GM19328 (cell line): ENCODE results near the gene ATN1.
A peak's percentile ranks its signal among the peaks of the same experiment; 100 is the strongest.

Source experiments
- ATAC-seq: cut with Tn5 transposase; IDR thresholded peaks from one replicate; pipeline ENCODE4 v1.9.1; 2021; ENCODE audit warnings: mild to moderate bottlenecking, moderate library complexity; ENCODE audit not compliant: unreplicated experiment

ATN1 gene

DNA sequence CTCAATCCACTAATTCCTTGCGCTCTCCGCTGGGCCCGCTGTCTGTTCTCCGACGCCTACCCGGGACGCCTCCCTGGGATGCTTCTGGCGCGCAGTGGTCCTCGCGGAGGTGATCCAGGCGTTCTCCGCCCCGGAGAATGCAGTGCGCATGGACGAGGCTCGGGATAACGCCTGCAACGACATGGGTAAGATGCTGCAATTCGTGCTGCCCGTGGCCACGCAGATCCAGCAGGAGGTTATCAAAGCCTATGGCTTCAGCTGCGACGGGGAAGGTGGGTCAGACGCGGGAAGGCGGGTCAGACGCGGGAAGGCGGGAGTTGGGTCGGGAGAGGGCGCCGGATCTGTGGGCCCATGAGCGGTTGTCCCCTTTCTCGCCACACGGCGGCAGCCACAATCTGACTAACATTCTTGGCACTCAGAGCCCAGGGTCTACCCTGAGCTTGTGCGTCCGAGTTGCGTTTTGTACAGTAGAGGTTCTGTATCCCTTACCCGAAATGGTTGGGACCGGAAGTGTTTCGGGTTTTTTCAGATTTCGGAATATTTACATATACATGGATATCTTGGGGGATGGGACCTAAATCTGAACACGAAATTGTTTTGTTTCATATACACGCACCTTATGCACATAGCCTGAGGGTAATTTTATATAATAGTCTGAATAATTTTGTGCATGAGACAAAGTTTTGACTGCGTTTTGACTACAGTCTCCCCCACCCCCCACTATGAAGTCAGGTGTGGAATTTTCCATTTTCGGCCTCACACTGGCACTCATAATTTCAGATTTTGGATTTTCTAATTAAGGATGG, 16.8 kb downstream of the ATN1 start:
- peak; percentile 33 for ATAC-seq

GRCh38 chr12:6945613-6946012, 17.9 kb downstream of the ATN1 start:
- no peak for ATAC-seq

GRCh38 chr12:6946033-6946919, 18.5 kb downstream of the ATN1 start:
- no peak for ATAC-seq

GRCh38 chr12:6946920-6947374, 19.2 kb downstream of the ATN1 start:
- ATAC-seq, result no peak

- no peak for ATAC-seq
Observed at GRCh38 chr12:6947615-6948014, 19.9 kb downstream of the ATN1 start.

GRCh38 chr12:6948873-6949594, 21.3 kb downstream of the ATN1 start:
- ATAC-seq, result no peak

GRCh38 chr12:6950401-6950801, 22.6 kb downstream of the ATN1 start:
- no peak for ATAC-seq

DNA sequence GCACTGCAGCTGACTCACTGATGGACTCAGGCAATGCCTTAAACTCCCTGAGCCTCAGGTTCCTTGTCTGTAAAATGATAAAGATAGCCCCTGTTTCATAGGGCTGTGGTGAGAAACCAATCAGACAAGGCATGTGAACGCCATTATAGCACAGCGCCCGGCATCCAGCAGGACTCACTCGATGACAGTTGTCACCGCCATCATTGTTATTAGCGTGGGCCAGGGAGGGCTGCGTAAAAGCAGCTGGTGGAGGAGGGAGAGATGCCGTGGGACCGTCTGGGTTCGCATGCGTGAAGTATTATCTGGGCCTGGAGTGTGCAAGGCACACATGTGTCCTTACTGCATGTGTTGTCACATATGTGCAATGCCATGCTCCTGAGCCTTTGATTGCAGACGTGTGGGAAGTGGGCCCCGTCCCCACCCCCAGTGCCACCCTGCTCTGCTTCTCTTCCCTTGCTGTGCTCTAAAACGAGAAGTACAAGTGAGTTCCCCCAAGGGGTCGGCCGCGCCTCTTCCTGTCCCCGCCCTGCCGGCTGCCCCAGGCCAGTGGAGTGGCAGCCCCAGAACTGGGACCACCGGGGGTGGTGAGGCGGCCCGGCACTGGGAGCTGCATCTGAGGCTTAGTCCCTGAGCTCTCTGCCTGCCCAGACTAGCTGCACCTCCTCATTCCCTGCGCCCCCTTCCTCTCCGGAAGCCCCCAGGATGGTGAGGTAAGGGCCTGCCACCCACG, 23.2 kb downstream of the ATN1 start, which contains the start of gene PTPN6:
Gene PTPN6 (plus strand): TSS at position 546 of the 730 bp plus-strand sequence. CDS start 157 bp downstream, at position 703.
- ATAC-seq, result no peak

DNA sequence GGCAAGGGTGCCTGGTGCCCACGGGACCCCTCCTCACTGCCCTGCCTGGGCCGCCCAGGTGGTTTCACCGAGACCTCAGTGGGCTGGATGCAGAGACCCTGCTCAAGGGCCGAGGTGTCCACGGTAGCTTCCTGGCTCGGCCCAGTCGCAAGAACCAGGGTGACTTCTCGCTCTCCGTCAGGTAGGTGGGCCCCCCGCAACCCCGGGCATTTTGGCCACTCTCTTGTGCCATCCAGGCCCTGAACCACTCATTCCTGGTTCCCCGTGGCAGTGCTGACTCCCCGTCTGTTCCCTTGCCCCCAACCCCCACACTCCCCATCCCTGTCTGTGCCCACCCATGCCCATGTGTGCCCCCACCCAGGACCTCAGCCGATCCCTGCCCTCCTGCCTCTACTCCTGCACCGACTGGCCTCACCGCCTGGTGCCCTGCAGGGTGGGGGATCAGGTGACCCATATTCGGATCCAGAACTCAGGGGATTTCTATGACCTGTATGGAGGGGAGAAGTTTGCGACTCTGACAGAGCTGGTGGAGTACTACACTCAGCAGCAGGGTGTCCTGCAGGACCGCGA, 23.9 kb downstream of the ATN1 start:
- ATAC-seq, result no peak

DNA sequence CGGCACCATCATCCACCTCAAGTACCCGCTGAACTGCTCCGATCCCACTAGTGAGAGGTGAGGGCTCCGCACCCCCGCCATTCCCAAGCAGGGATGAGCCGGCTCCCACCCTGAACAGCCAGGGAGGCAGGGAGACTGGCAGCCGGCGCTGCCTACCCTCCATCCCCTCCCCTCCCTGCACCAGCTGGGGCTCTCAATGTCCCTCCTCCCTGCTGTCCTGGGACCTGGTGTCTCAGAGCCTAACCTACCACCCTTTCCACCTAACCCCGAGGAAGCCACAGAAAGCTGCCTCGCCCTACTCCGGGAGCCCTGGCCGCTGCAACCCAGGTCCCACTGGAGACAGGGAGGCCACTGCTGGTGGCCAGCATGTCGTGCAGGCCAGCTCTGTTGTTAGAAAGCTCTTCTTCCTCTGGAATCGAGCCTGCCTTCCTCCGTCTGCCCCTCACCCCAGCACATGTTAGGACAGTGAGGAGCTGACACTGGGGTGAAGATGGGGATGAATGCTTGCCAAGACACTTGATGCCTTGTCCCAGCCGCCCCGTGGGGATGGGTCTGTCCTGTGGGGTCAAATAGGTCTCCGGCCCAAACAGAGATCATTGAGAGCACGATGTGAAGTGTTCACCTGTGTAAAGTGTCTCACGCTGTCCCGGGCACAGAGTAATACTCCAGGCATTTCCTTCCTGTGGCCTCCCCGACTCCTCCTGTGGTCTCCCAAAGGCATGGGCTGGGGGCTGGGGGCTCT, 24.5 kb downstream of the ATN1 start:
- no peak for ATAC-seq

GRCh38 chr12:6952863-6953441, 25.2 kb downstream of the ATN1 start:
- ATAC-seq, result no peak

DNA sequence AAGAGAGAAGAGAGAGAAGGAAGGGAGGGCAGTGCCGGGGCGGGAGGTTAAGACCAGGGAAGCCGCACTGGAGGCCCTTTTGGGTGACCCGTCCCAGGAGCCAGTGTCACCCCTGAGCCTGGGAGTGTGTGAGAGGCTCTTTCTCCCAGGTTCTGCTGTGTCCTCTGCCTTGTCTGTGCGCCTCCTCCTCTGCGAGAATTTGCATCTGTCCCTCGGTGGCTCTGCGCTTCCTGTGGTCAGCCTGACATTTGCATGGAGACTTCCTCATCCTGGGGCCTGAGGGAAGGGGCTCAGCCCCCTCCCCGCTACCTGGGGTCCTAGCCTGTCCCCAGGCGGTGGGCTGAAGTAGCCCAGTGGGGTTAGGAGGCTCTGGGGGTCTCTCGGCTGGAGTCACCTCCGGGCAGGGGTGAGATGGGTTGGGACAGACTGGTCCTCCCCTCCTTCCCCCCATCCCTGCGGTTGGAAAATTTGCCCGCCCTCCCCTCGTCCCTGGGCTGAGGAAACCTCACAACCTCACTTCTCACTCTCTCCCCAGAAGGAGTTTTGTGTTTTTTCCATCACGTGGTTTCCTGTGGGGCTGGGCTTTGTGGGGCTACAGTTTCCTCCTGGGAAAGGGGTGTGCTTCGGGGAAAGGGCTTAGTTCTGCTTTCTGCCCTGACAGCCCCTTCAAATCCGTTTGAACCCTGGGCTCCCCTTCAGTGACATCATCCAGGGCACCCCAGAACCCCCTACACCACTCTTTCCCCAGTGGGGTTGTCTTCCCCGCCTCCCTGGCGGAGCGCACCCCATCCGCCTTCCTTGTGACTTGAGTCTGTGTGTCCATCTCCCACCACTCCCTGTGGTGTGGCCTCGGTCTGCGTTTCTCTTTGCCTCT, 25.9 kb downstream of the ATN1 start:
- peak; percentile 37 for ATAC-seq

DNA sequence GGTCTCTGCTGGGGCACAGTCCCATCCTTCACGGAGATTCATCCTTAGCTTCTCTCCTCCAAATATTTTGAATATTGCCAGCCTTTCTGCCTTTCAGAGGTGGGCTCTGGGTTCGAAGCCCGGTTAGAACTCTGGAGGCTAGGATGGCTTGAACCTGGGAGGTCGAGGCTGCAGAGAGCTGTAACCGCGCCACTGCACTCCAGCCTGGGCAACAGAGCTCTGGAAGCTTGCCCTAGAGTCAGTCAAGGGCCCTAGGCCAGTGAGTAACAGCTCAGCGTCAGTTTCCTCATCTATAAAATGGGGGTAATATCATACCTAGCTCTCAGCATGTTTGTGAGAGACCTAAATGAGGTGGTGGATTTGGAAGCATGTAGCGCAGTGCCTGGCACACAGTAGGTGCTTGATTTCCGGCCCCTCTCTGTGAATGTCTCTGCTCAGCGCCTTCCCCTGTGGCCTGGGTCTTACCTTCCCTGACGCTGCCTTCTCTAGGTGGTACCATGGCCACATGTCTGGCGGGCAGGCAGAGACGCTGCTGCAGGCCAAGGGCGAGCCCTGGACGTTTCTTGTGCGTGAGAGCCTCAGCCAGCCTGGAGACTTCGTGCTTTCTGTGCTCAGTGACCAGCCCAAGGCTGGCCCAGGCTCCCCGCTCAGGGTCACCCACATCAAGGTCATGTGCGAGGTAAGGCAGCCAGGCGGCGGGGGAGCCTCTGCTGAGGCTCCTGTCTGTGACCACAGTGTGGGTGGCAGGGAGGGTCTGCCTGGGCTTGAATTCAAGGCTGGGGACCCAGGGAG, 26.8 kb downstream of the ATN1 start:
- ATAC-seq, result no peak

DNA sequence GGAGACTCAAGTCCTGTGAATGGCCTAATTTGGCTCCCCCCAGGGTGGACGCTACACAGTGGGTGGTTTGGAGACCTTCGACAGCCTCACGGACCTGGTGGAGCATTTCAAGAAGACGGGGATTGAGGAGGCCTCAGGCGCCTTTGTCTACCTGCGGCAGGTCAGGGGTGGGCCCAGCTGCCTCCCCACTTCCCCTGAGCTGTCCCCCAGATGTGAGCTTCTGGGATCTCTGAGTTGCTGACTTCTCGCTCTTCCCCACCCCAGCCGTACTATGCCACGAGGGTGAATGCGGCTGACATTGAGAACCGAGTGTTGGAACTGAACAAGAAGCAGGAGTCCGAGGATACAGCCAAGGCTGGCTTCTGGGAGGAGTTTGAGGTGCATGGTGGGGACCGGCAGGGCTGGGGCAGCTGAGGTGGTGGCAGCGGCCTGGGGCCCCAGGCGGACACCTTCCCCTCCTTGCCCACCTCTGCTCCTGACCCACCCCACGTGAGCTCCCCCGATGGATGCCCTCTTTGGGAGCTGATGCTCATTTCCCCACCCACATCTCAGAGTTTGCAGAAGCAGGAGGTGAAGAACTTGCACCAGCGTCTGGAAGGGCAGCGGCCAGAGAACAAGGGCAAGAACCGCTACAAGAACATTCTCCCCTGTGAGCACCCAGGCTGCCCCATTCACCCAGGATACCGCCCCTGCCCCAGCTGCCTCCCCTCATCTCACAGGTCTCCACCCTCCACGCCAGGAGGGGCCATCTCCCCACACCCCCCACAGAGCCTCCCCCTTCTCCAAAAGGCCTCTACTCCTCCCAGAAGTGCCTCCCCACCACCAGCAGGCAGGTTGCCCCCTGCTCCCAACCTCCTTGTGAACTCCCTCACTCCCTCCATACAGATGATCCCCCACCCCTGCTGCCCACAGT, 27.6 kb downstream of the ATN1 start:
- no peak for ATAC-seq

DNA sequence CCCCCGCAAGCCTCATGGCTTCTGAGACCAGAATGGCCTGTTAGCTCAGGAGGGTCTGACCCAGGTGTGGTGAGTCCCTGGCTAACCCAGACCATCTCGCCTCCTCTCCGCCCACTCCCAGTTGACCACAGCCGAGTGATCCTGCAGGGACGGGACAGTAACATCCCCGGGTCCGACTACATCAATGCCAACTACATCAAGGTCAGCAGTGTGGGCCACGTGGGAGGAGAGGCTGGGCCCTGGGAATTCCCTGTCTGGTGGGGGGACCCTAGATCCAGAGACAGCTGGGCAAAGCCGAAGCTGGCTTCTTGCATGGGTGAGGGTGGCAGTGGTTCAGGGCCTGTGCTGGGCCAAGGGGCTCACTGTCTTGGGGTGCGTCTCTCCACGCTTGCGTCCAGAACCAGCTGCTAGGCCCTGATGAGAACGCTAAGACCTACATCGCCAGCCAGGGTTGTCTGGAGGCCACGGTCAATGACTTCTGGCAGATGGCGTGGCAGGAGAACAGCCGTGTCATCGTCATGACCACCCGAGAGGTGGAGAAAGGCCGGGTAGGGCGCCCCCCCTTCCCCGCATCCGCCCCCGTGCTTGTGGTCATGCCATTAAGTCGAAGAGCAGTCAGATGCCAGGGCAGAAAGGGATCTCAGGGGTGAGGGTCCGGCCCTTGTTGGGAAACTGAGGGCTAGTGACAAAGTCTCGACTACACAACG, 28.4 kb downstream of the ATN1 start:
- ATAC-seq, result no peak
